Adipocyte (in vitro differentiated cells): Measurements from ENCODE around the gene PI3.

Source experiments
- DNase-seq: peaks from one replicate; pipeline ENCODE4 v3.0.0-alpha.2; 2015; ENCODE audit warnings: low read depth
- H3K27me3 ChIP-seq: replicated peaks from 2 replicates; pipeline ENCODE4 v1.7.0; 2013; ENCODE audit warnings: mild to moderate bottlenecking, low read length, moderate library complexity; ENCODE audit not compliant: control insufficient read depth, insufficient read depth
- H3K36me3 ChIP-seq: 2 replicates; pipeline ENCODE4 v1.7.0; 2013; ENCODE audit warnings: low read length, mild to moderate bottlenecking, moderate library complexity; ENCODE audit not compliant: control insufficient read depth, insufficient read depth, severe bottlenecking
- H3K4me1 ChIP-seq: 2 replicates; pipeline ENCODE4 v1.7.0; 2013; ENCODE audit warnings: mild to moderate bottlenecking, low read length, moderate library complexity; ENCODE audit not compliant: control insufficient read depth, insufficient read depth
- H3K4me3 ChIP-seq: 2 replicates; pipeline ENCODE4 v1.7.0; 2013; ENCODE audit warnings: mild to moderate bottlenecking, low read length, moderate library complexity
- H3K9ac ChIP-seq: 2 replicates; pipeline ENCODE4 v1.7.0; 2013; ENCODE audit warnings: mild to moderate bottlenecking, low read length, moderate library complexity
- H3K9me3 ChIP-seq: 2 replicates; pipeline ENCODE4 v1.7.0; 2013; ENCODE audit warnings: mild to moderate bottlenecking, low read length, moderate library complexity; ENCODE audit not compliant: control insufficient read depth

Gene PI3

GRCh38 chr20:45189067-45189609 is 14.4 kb downstream of the PI3 start:
- Histone ChIP-seq H3K36me3 (no peaks in the 10 kb centered on the region), H3K9me3 (no peaks in the 10 kb centered on the region), H3K4me1 (no peaks in the 10 kb centered on the region), H3K27me3 (peaks cover 14% of the 10 kb centered on the region), H3K9ac (no peak overlapping the region), H3K4me3 (no peak overlapping the region)
- no peak for DNase-seq

- H3K27me3 ChIP-seq = peaks cover 18% of the 10 kb centered on the region
- no peaks in the 10 kb centered on the region for H3K9me3 ChIP-seq
- H3K4me3 ChIP-seq = no peak overlapping the region
- no peaks in the 10 kb centered on the region for H3K36me3 ChIP-seq
- no peaks in the 10 kb centered on the region for H3K4me1 ChIP-seq
- no peak for DNase-seq
- no peak overlapping the region for H3K9ac ChIP-seq
These were observed 15.2 kb downstream of the PI3 start for GRCh38 chr20:45189861-45190260.

- DNase-seq = no peak
- Histone ChIP-seq H3K4me3 (no peak overlapping the region), H3K9ac (no peak overlapping the region), H3K27me3 (peaks cover 18% of the 10 kb centered on the region), H3K36me3 (no peaks in the 10 kb centered on the region), H3K9me3 (peaks cover 4% of the 10 kb centered on the region), H3K4me1 (no peaks in the 10 kb centered on the region)
These were observed 17.2 kb downstream of the PI3 start for GRCh38 chr20:45191926-45192325.

- no peak for DNase-seq
- peaks cover 18% of the 10 kb centered on the region for H3K27me3 ChIP-seq
- no peak overlapping the region for H3K9ac ChIP-seq
- H3K36me3 ChIP-seq = no peaks in the 10 kb centered on the region
- no peak overlapping the region for H3K4me3 ChIP-seq
- H3K4me1 ChIP-seq = no peaks in the 10 kb centered on the region
- peaks cover 6% of the 10 kb centered on the region for H3K9me3 ChIP-seq
These were observed 18.6 kb downstream of the PI3 start for GRCh38 chr20:45193331-45193730.

- Histone ChIP-seq H3K9ac (no peak within 1 kb of the TSS), H3K4me1 (no peaks in the 10 kb centered on the region), H3K36me3 (no peaks in the 10 kb centered on the region), H3K4me3 (no peak within 1 kb of the TSS), H3K9me3 (peaks cover 16% of the 10 kb centered on the region), H3K27me3 (peaks cover 28% of the 10 kb centered on the region)
- DNase-seq = no peak
These were observed 32.0 kb downstream of the PI3 start, which contains the start of gene SEMG1 for GRCh38 chr20:45206725-45207124. SEMG1 (plus strand) TSS chr20:45207033; CDS start chr20:45207054, 21 bp downstream.

- Histone ChIP-seq H3K9ac (no peak overlapping the region), H3K27me3 (peaks cover 28% of the 10 kb centered on the region), H3K4me3 (no peak overlapping the region)
These were observed 35.2 kb downstream of the PI3 start for GRCh38 chr20:45209924-45210323.

GRCh38 chr20:45211569-45212474 is 37.1 kb downstream of the PI3 start:
- no peak for DNase-seq
- H3K9ac ChIP-seq = no peak overlapping the region
- no peak overlapping the region for H3K4me3 ChIP-seq
- peaks cover 16% of the 10 kb centered on the region for H3K27me3 ChIP-seq
- peaks cover 3% of the 10 kb centered on the region for H3K9me3 ChIP-seq
- no peaks in the 10 kb centered on the region for H3K4me1 ChIP-seq
- H3K36me3 ChIP-seq = no peaks in the 10 kb centered on the region

More at GRCh38 chr20:45209924-45210323, 35.2 kb downstream of the PI3 start:
- no peaks in the 10 kb centered on the region for H3K4me1 ChIP-seq
- peaks cover 3% of the 10 kb centered on the region for H3K9me3 ChIP-seq
- no peak for DNase-seq
- no peaks in the 10 kb centered on the region for H3K36me3 ChIP-seq

- H3K9ac ChIP-seq = no peak overlapping the region
- no peak for DNase-seq
- no peaks in the 10 kb centered on the region for H3K36me3 ChIP-seq
- H3K4me3 ChIP-seq = no peak overlapping the region
- no peaks in the 10 kb centered on the region for H3K4me1 ChIP-seq
- H3K9me3 ChIP-seq = peaks cover 9% of the 10 kb centered on the region
- peaks cover 6% of the 10 kb centered on the region for H3K27me3 ChIP-seq
These were observed 38.1 kb downstream of the PI3 start for GRCh38 chr20:45212836-45213235.

GRCh38 chr20:45218124-45218523 is 43.4 kb downstream of the PI3 start:
- peaks cover 9% of the 10 kb centered on the region for H3K9me3 ChIP-seq
- no peak overlapping the region for H3K9ac ChIP-seq
- peaks cover 14% of the 10 kb centered on the region for H3K27me3 ChIP-seq
- no peak for DNase-seq
- no peaks in the 10 kb centered on the region for H3K36me3 ChIP-seq
- H3K4me1 ChIP-seq = no peaks in the 10 kb centered on the region
- no peak overlapping the region for H3K4me3 ChIP-seq

- peaks cover 9% of the 10 kb centered on the region for H3K9me3 ChIP-seq
- no peak overlapping the region for H3K9ac ChIP-seq
- H3K4me1 ChIP-seq = no peaks in the 10 kb centered on the region
- no peak for DNase-seq
- H3K36me3 ChIP-seq = no peaks in the 10 kb centered on the region
- peaks cover 18% of the 10 kb centered on the region for H3K27me3 ChIP-seq
- H3K4me3 ChIP-seq = no peak overlapping the region
These were observed 43.9 kb downstream of the PI3 start for GRCh38 chr20:45218636-45219035.

- peaks cover 9% of the 10 kb centered on the region for H3K9me3 ChIP-seq
- DNase-seq = no peak
- no peak within 1 kb of the TSS for H3K4me3 ChIP-seq
- H3K36me3 ChIP-seq = no peaks in the 10 kb centered on the region
- H3K4me1 ChIP-seq = no peaks in the 10 kb centered on the region
- no peak within 1 kb of the TSS for H3K9ac ChIP-seq
- peaks cover 27% of the 10 kb centered on the region for H3K27me3 ChIP-seq
These were observed 46.4 kb downstream of the PI3 start, which contains the start of gene SEMG2 for GRCh38 chr20:45221076-45221475. SEMG2 (plus strand) TSS chr20:45221373; CDS start chr20:45221390, 17 bp downstream.
